Karpas-422 (cell line): ENCODE measurements around the gene CTH. TPM values are rescaled to one million over a fixed set of nuclear protein-coding genes. Genes with fewer than 3 reads are reported as not detected.

Experiments used
- DNase-seq: peaks from one replicate; pipeline ENCODE4 v3.0.0-alpha.2; 2015
- H2AFZ ChIP-seq: fragments of 200-600 bp; sonication (generic); 2 replicates; pipeline ENCODE4 v1.6.1; 2014; ENCODE audit warnings: antibody characterized with exemption, low read length, mixed read lengths
- H3K27ac ChIP-seq: fragments of 200-600 bp; sonication (generic); 2 replicates; pipeline ENCODE4 v1.5.1; 2014; ENCODE audit warnings: mild to moderate bottlenecking, low read length, moderate library complexity
- H3K27me3 ChIP-seq: fragments of 200-600 bp; sonication (generic); 2 replicates; pipeline ENCODE4 v1.6.1; 2014; ENCODE audit warnings: low read length, mixed read lengths
- H3K36me3 ChIP-seq: fragments of 200-600 bp; sonication (generic); 2 replicates; pipeline ENCODE4 v1.6.1; 2014; ENCODE audit warnings: low read length, mixed read lengths; ENCODE audit not compliant: insufficient read depth
- H3K4me1 ChIP-seq: fragments of 200-600 bp; sonication (generic); 2 replicates; pipeline ENCODE4 v1.6.1; 2014; ENCODE audit warnings: mild to moderate bottlenecking, low read length, mixed read lengths
- H3K4me2 ChIP-seq: fragments of 200-600 bp; sonication (generic); 2 replicates; pipeline ENCODE4 v1.6.1; 2014; ENCODE audit warnings: low read length, low read depth, mild to moderate bottlenecking; ENCODE audit not compliant: poor library complexity, severe bottlenecking
- H3K4me3 ChIP-seq: fragments of 200-600 bp; sonication (generic); 2 replicates; pipeline ENCODE4 v1.5.1; 2014; ENCODE audit warnings: mild to moderate bottlenecking, antibody characterized with exemption, low read length, mixed read lengths
- H3K79me2 ChIP-seq: fragments of 200-600 bp; sonication (generic); 2 replicates; pipeline ENCODE4 v1.6.1; 2014; ENCODE audit warnings: mild to moderate bottlenecking, low read length, mixed read lengths
- H3K9ac ChIP-seq: fragments of 200-600 bp; sonication (generic); 2 replicates; pipeline ENCODE4 v1.6.0; 2014; ENCODE audit warnings: low read length
- H3K9me2 ChIP-seq: fragments of 200-600 bp; sonication (generic), shearing (Covaris generic); replicated peaks from 2 replicates; pipeline ENCODE4 v1.6.0; 2014; ENCODE audit warnings: mild to moderate bottlenecking, low read length, moderate library complexity; ENCODE audit not compliant: insufficient read depth
- H3K9me3 ChIP-seq: fragments of 300-700, 200-600 bp; sonication (generic); 2 replicates; pipeline ENCODE4 v1.6.1; 2014; ENCODE audit warnings: low read length, mixed read lengths
- H4K20me1 ChIP-seq: fragments of 200-600 bp; sonication (generic); 2 replicates; pipeline ENCODE4 v1.6.1; 2014; ENCODE audit warnings: mild to moderate bottlenecking, antibody characterized with exemption, low read length, low read depth; ENCODE audit not compliant: insufficient read depth
- total RNA-seq: library from RNA; depleted of rRNA; stranded (reverse); fragments of >200 nt; shearing (Covaris generic); gene quantifications from 2 replicates; pipeline ENCODE4 v1.2.3, GENCODE V29; 2014; ENCODE audit warnings: low replicate concordance

Gene CTH
- total RNA-seq, 1 experiment from 2014 or later = 63.3 TPM

GRCh38 chr1:70431874-70432273, 20.8 kb downstream of the CTH start:
- Histone ChIP-seq H3K9me3 (no peaks in the 10 kb centered on the region), H3K4me2 (no peak overlapping the region), H3K27me3 (no peaks in the 10 kb centered on the region), H3K27ac (no peak overlapping the region), H3K79me2 (no peaks in the 10 kb centered on the region), H3K4me3 (no peak overlapping the region), H4K20me1 (no peaks in the 10 kb centered on the region), H3K4me1 (no peaks in the 10 kb centered on the region), H2AFZ (no peak overlapping the region), H3K9me2 (no peaks in the 10 kb centered on the region), H3K9ac (no peak overlapping the region), H3K36me3 (peaks cover 5% of the 10 kb centered on the region; the same call in 1 of the 2 replicates)
- no peak for DNase-seq

DNA sequence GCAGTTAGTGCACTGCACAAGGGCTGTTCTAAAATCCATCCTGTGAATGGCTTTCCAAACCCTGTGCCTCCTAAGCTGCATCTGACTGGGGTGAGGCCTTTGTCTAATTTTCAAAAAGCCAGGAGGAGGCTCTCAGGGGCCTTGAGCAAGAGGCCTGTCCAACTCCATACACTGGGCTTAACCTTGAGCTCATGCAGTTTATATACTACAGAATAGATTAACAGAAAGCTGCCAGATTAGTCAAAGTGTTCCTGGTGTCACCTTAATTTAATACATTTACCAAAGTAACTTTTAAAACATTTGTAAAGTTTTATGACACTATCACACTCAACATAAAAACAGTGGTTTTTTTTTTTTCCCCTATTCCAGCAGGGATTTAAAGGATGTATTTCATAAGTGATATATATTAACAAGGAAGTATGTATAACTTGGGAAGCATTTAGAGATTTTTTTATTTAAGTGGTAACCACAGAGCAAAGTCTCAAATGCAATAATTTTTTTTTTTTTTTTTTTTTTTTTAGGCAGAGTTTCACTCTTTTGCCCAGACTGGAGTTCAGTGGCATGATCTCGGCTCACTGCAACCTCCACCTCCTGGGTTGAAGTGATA, 23.3 kb downstream of the CTH start:
- no peak overlapping the region for H2AFZ ChIP-seq
- H3K27me3 ChIP-seq = no peaks in the 10 kb centered on the region
- no peaks in the 10 kb centered on the region for H3K9me2 ChIP-seq
- no peak overlapping the region for H3K27ac ChIP-seq
- no peak for DNase-seq
- peaks cover 5% of the 10 kb centered on the region; the same call in 1 of the 2 replicates for H3K36me3 ChIP-seq
- H3K9ac ChIP-seq = no peak overlapping the region
- H3K4me1 ChIP-seq = no peaks in the 10 kb centered on the region
- no peak overlapping the region for H3K4me3 ChIP-seq
- H3K9me3 ChIP-seq = no peaks in the 10 kb centered on the region
- no peaks in the 10 kb centered on the region for H3K79me2 ChIP-seq
- no peaks in the 10 kb centered on the region for H4K20me1 ChIP-seq
- H3K4me2 ChIP-seq = no peak overlapping the region

DNA sequence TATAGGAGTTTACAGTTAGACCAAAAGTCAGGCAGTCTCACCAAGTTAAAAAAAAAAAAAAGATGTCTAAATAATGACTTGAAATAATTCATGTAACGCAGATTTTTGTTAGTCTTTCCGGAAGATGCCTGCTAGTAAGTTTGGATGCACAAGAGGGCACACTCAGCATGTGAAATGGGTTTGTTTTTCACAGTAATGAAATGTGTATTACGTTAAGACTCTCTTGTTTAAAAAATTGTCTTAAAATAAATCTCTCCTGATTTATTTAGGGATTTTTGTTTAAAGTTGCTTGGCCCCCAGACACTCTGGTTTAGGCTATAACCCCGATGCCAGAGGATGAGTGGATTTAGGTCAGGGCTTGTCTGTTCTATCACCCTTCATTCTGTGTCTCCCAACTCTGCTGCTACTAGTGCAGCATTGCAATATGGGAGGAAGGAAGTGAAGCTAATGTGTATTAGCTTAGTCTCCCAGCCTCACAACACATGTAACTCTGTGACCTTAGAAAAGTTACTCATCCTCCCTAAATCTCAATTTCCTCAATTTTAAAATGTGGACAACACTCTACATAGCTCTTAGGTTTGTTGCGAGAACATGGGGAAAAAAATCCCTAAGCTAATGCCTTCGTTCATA, 25.7 kb downstream of the CTH start:
- DNase-seq = peak; percentile 70
- H4K20me1 ChIP-seq = no peaks in the 10 kb centered on the region
- H3K4me3 ChIP-seq = no peak overlapping the region
- H3K27me3 ChIP-seq = no peaks in the 10 kb centered on the region
- H3K36me3 ChIP-seq = peaks cover 5% of the 10 kb centered on the region; the same call in 1 of the 2 replicates
- peaks cover 2% of the 10 kb centered on the region for H3K4me1 ChIP-seq
- H2AFZ ChIP-seq = peak overlapping the region; percentile 43; the same call in 1 of the 2 replicates
- no peak overlapping the region for H3K9ac ChIP-seq
- H3K79me2 ChIP-seq = no peaks in the 10 kb centered on the region
- no peak overlapping the region for H3K4me2 ChIP-seq
- H3K9me2 ChIP-seq = no peaks in the 10 kb centered on the region
- no peaks in the 10 kb centered on the region for H3K9me3 ChIP-seq
- H3K27ac ChIP-seq = no peak overlapping the region

DNA sequence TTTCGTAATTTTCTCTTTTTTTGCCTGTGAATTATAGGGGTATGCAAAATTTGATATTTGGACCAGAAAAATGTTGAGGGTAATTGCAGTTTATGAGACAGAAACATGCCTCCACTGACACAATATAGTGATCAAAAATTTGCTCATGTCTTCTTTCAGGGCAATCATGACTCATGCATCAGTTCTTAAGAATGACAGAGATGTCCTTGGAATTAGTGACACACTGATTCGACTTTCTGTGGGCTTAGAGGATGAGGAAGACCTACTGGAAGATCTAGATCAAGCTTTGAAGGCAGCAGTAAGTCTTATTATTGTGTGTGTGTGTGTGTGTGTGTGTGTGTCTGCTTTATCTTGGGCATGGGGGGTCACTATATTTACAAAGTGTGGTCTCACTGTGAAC, 27.5 kb downstream of the CTH start:
- Histone ChIP-seq H3K4me1 (peaks cover 20% of the 10 kb centered on the region), H3K4me3 (no peak overlapping the region), H3K9me3 (no peaks in the 10 kb centered on the region), H3K9ac (no peak overlapping the region), H3K27ac (no peak overlapping the region), H3K27me3 (no peaks in the 10 kb centered on the region), H3K79me2 (no peaks in the 10 kb centered on the region), H3K9me2 (no peaks in the 10 kb centered on the region), H3K36me3 (no peaks in the 10 kb centered on the region), H3K4me2 (no peak overlapping the region), H4K20me1 (no peaks in the 10 kb centered on the region), H2AFZ (no peak overlapping the region)
- DNase-seq = no peak

GRCh38 chr1:70440642-70441391, 29.7 kb downstream of the CTH start:
- Histone ChIP-seq H3K4me3 (no peak overlapping the region), H3K27me3 (no peaks in the 10 kb centered on the region), H3K4me2 (no peak overlapping the region), H3K4me1 (peaks cover 31% of the 10 kb centered on the region), H3K9ac (no peak overlapping the region), H3K27ac (no peak overlapping the region), H2AFZ (no peak overlapping the region), H4K20me1 (no peaks in the 10 kb centered on the region), H3K79me2 (no peaks in the 10 kb centered on the region), H3K9me3 (no peaks in the 10 kb centered on the region), H3K9me2 (no peaks in the 10 kb centered on the region), H3K36me3 (no peaks in the 10 kb centered on the region)
- DNase-seq = no peak

- H3K9me3 ChIP-seq = no peaks in the 10 kb centered on the region
- no peak for DNase-seq
- no peak overlapping the region for H3K4me3 ChIP-seq
- no peak overlapping the region for H3K4me2 ChIP-seq
- no peaks in the 10 kb centered on the region for H3K79me2 ChIP-seq
- H3K27ac ChIP-seq = peak overlapping the region; percentile 69; the same call in 1 of the 2 replicates
- no peak overlapping the region for H2AFZ ChIP-seq
- no peaks in the 10 kb centered on the region for H3K27me3 ChIP-seq
- no peaks in the 10 kb centered on the region for H3K36me3 ChIP-seq
- no peaks in the 10 kb centered on the region for H4K20me1 ChIP-seq
- no peaks in the 10 kb centered on the region for H3K9me2 ChIP-seq
- H3K9ac ChIP-seq = no peak overlapping the region
- peaks cover 31% of the 10 kb centered on the region for H3K4me1 ChIP-seq
Measured at GRCh38 chr1:70441392-70442035, 30.4 kb downstream of the CTH start.

DNA sequence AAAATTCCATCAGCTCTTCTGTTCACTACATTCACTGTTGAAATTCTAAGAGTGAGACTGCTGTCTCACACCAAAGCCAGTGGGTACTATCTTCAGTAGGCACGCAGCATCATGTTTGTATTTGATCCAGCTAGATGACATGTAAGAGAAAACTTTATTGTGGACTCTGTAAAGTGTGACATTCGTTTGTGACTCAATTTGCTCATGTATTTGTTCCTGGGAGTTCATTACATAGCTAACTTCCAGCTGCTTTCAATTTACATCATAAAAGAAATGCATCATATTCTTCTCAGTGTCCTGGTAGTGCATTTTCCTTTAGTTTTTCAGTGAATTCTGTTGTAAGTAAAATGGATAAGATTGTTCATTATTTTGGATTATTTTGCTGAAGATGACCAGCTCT, 31.4 kb downstream of the CTH start:
- Histone ChIP-seq H3K4me2 (peak overlapping the region; percentile 54), H3K36me3 (no peaks in the 10 kb centered on the region)
- DNase-seq = no peak

GRCh38 chr1:70443739-70444138, 32.7 kb downstream of the CTH start:
- no peaks in the 10 kb centered on the region for H3K79me2 ChIP-seq

More for the DNA sequence above, 31.4 kb downstream of the CTH start:
- H3K27me3 ChIP-seq = no peaks in the 10 kb centered on the region
- H3K9me2 ChIP-seq = no peaks in the 10 kb centered on the region
- no peaks in the 10 kb centered on the region for H3K79me2 ChIP-seq
- H2AFZ ChIP-seq = no peak overlapping the region
- no peaks in the 10 kb centered on the region for H4K20me1 ChIP-seq
- no peaks in the 10 kb centered on the region for H3K9me3 ChIP-seq
- no peak overlapping the region for H3K9ac ChIP-seq
- no peak overlapping the region for H3K4me3 ChIP-seq
- peaks cover 31% of the 10 kb centered on the region for H3K4me1 ChIP-seq
- peak overlapping the region; percentile 69 for H3K27ac ChIP-seq

More at GRCh38 chr1:70443739-70444138, 32.7 kb downstream of the CTH start:
- Histone ChIP-seq H3K27me3 (no peaks in the 10 kb centered on the region), H2AFZ (peak overlapping the region; percentile 21; the same call in 1 of the 2 replicates), H3K9ac (peak overlapping the region; percentile 15; the same call in 1 of the 2 replicates), H3K27ac (peak overlapping the region; percentile 69), H4K20me1 (no peaks in the 10 kb centered on the region), H3K36me3 (no peaks in the 10 kb centered on the region), H3K9me3 (no peaks in the 10 kb centered on the region), H3K4me3 (peak overlapping the region; percentile 27), H3K4me1 (peaks cover 31% of the 10 kb centered on the region), H3K9me2 (no peaks in the 10 kb centered on the region), H3K4me2 (peak overlapping the region; percentile 54)
- DNase-seq = peak; percentile 61
